PFSK-1 (cell line): ENCODE measurements around the gene KMT5B.

Experiments used
- POLR2AphosphoS5 ChIP-seq: IDR thresholded peaks from 2 replicates; pipeline ENCODE4 v1.6.1; 2012; ENCODE audit warnings: low read depth, mild to moderate bottlenecking, control low read depth, low read length, moderate library complexity
- TAF1 ChIP-seq: IDR thresholded peaks from 2 replicates; pipeline ENCODE4 v1.6.1; 2012; ENCODE audit warnings: low read length, control low read depth, borderline replicate concordance; ENCODE audit not compliant: insufficient read depth
- TF ChIP-seq, protein P1 (sequence below), 2 experiments: IDR thresholded peaks; 2 replicates each; pipeline versions ENCODE4 v1.6.1 to v1.8.0; 2011 to 2012; ENCODE audit warnings: low read depth in 2 of 2, low read length in 2 of 2, control low read depth in 1 of 2, inconsistent platforms in 1 of 2, mild to moderate bottlenecking in 1 of 2, moderate library complexity in 1 of 2; ENCODE audit not compliant: insufficient read depth in 1 of 2

- TF ChIP-seq, protein P1, sequence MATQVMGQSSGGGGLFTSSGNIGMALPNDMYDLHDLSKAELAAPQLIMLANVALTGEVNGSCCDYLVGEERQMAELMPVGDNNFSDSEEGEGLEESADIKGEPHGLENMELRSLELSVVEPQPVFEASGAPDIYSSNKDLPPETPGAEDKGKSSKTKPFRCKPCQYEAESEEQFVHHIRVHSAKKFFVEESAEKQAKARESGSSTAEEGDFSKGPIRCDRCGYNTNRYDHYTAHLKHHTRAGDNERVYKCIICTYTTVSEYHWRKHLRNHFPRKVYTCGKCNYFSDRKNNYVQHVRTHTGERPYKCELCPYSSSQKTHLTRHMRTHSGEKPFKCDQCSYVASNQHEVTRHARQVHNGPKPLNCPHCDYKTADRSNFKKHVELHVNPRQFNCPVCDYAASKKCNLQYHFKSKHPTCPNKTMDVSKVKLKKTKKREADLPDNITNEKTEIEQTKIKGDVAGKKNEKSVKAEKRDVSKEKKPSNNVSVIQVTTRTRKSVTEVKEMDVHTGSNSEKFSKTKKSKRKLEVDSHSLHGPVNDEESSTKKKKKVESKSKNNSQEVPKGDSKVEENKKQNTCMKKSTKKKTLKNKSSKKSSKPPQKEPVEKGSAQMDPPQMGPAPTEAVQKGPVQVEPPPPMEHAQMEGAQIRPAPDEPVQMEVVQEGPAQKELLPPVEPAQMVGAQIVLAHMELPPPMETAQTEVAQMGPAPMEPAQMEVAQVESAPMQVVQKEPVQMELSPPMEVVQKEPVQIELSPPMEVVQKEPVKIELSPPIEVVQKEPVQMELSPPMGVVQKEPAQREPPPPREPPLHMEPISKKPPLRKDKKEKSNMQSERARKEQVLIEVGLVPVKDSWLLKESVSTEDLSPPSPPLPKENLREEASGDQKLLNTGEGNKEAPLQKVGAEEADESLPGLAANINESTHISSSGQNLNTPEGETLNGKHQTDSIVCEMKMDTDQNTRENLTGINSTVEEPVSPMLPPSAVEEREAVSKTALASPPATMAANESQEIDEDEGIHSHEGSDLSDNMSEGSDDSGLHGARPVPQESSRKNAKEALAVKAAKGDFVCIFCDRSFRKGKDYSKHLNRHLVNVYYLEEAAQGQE (IDR thresholded peaks at IDR 0.05; ENCODE audit: insufficient read depth in 1 of 2, low read depth in 2 of 2, low read length in 2 of 2), result no peak
- TF ChIP-seq TAF1 (no peak), POLR2AphosphoS5 (no peak)
These were observed 52.9 kb downstream of the KMT5B start for GRCh38 chr11:68160100-68160695.
